ENCODE measurements around the gene SASH1. TPM values are rescaled to one million over a fixed set of nuclear protein-coding genes. Genes with fewer than 3 reads are reported as not detected.

Gene SASH1
- total RNA-seq, 1 experiment from 2014 or later: 11.7 TPM

GRCh38 chr6:148416330-148416965, 73.8 kb downstream of the SASH1 start (continued):
- TF ChIP-seq, protein P1, sequence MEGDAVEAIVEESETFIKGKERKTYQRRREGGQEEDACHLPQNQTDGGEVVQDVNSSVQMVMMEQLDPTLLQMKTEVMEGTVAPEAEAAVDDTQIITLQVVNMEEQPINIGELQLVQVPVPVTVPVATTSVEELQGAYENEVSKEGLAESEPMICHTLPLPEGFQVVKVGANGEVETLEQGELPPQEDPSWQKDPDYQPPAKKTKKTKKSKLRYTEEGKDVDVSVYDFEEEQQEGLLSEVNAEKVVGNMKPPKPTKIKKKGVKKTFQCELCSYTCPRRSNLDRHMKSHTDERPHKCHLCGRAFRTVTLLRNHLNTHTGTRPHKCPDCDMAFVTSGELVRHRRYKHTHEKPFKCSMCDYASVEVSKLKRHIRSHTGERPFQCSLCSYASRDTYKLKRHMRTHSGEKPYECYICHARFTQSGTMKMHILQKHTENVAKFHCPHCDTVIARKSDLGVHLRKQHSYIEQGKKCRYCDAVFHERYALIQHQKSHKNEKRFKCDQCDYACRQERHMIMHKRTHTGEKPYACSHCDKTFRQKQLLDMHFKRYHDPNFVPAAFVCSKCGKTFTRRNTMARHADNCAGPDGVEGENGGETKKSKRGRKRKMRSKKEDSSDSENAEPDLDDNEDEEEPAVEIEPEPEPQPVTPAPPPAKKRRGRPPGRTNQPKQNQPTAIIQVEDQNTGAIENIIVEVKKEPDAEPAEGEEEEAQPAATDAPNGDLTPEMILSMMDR (IDR thresholded peaks at IDR 0.05 in 2 of 3, conservative IDR thresholded peaks at IDR 0.05 in 1 of 3; ENCODE audit: borderline replicate concordance in 1 of 3, insufficient read depth in 1 of 3, low read depth in 2 of 3, low read length in 2 of 3): no peak
- no peak for TF ChIP-seq EZH2phosphoT487 (IDR thresholded peaks at IDR 0.05; ENCODE audit: borderline replicate concordance)
- no peak for TF ChIP-seq RAD21 (IDR thresholded peaks at IDR 0.05; ENCODE audit: low read depth)
- no peak for TF ChIP-seq POLR2A (IDR thresholded peaks at IDR 0.05; ENCODE audit: borderline replicate concordance, extremely low read depth, insufficient read depth, insufficient read length)
- no peak for TF ChIP-seq ZFX (IDR thresholded peaks at IDR 0.05)
- no peak for TF ChIP-seq JUND (IDR thresholded peaks at IDR 0.05)
- no peak for TF ChIP-seq MAX (IDR thresholded peaks at IDR 0.05)

DNA sequence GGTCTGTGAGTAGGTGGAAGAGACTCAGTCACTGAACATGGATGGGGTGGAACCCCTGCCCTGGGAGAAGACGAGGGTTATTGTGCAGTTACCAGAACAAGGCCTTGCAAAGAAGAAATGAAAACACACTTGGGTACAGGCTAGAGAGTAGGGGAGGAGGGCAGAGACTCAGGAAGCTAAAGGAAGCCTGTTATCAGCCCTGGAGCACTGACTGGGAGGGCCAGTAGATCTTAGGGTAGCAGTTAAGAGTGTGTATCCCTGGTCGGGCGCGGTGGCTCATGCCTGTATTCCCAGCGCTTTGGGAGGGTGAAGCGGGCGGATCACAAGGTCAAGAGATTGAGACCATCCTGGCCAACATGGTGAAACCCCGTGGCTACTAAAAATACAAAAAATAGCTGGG, 74.4 kb downstream of the SASH1 start:
- intact Hi-C loops (cut with micrococcal nuclease): no loop called here
- Histone ChIP-seq H3K27ac (ENCODE audit: low read depth, low read length) (no peak overlapping the region), H3K4me1 (ENCODE audit: control insufficient read depth in 1 of 2, insufficient read depth in 2 of 2, low read length in 2 of 2) (peaks cover 6 to 9% of the 10 kb centered on the region in 2 experiments; a peak in 2 of 4 replicates), H3K9ac (ENCODE audit: low read length) (no peak overlapping the region), H2AFZ (ENCODE audit: low read depth, low read length, poor library complexity, severe bottlenecking) (no peak overlapping the region), H3K9me3 (ENCODE audit: control insufficient read depth in 1 of 2, insufficient read depth in 1 of 2, low read depth in 1 of 2, low read length in 2 of 2) (no peaks in the 10 kb centered on the region), H3K4me2 (ENCODE audit: low read length) (no peak overlapping the region), H3K27me3 (ENCODE audit: insufficient read depth, low read length) (no peaks in the 10 kb centered on the region), H3K36me3 (ENCODE audit: control insufficient read depth in 1 of 2, insufficient read depth in 2 of 2, low read length in 2 of 2) (no peaks in the 10 kb centered on the region), H4K20me1 (ENCODE audit: insufficient read depth) (no peaks in the 10 kb centered on the region), H3K9me2 (ENCODE audit: insufficient read depth) (no peaks in the 10 kb centered on the region), H3K79me2 (ENCODE audit: insufficient read depth, low read length) (no peaks in the 10 kb centered on the region), H3K4me3 (replicated peaks in 1 of 2; ENCODE audit: low read depth in 1 of 2, low read length in 2 of 2) (no peak overlapping the region)
- no TSS peak for BruUV-seq (replicated peaks)
- ChIA-PET POLR2A (no interaction called here), CTCF (no interaction called here), RAD21 (ENCODE audit: low non-redundant PET in 1 of 2, low total read pairs in 2 of 2, uncharacterized antibody in 2 of 2, unreplicated experiment in 2 of 2) (no interaction called here)
- ATAC-seq (no peak), DNase-seq (ENCODE audit: low read depth, low spot score) (no peak)
- TF ChIP-seq CBX3 (IDR thresholded peaks at IDR 0.05; ENCODE audit: low read depth): no peak
- TF ChIP-seq FOSL1 (IDR thresholded peaks at IDR 0.05; ENCODE audit: low read depth): no peak
- no peak for TF ChIP-seq REST (IDR thresholded peaks at IDR 0.05; ENCODE audit: low read depth)
- no peak for TF ChIP-seq YY1 (IDR thresholded peaks at IDR 0.05; ENCODE audit: extremely low read depth, insufficient replicate concordance, low read depth, low read length)
- no peak for TF ChIP-seq SIN3A (IDR thresholded peaks at IDR 0.05; ENCODE audit: low read depth)
- no peak for TF ChIP-seq ELF1 (IDR thresholded peaks at IDR 0.05; ENCODE audit: borderline replicate concordance, low read depth)
- no peak for TF ChIP-seq SRF (IDR thresholded peaks at IDR 0.05; ENCODE audit: low read depth)
- TF ChIP-seq, protein P2, sequence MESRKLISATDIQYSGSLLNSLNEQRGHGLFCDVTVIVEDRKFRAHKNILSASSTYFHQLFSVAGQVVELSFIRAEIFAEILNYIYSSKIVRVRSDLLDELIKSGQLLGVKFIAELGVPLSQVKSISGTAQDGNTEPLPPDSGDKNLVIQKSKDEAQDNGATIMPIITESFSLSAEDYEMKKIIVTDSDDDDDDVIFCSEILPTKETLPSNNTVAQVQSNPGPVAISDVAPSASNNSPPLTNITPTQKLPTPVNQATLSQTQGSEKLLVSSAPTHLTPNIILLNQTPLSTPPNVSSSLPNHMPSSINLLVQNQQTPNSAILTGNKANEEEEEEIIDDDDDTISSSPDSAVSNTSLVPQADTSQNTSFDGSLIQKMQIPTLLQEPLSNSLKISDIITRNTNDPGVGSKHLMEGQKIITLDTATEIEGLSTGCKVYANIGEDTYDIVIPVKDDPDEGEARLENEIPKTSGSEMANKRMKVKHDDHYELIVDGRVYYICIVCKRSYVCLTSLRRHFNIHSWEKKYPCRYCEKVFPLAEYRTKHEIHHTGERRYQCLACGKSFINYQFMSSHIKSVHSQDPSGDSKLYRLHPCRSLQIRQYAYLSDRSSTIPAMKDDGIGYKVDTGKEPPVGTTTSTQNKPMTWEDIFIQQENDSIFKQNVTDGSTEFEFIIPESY (IDR thresholded peaks at IDR 0.05; ENCODE audit: extremely low read depth, insufficient replicate concordance, low read length): no peak
- no peak for TF ChIP-seq JUND (IDR thresholded peaks at IDR 0.05)
- no peak for TF ChIP-seq SP1 (IDR thresholded peaks at IDR 0.05; ENCODE audit: low read depth)
- no peak for TF ChIP-seq TCF7L2 (IDR thresholded peaks at IDR 0.05; ENCODE audit: borderline replicate concordance, extremely low read depth, insufficient read depth, insufficient read length)
- no peak for TF ChIP-seq POLR2A (IDR thresholded peaks at IDR 0.05; ENCODE audit: borderline replicate concordance, extremely low read depth, insufficient read depth, insufficient read length)
